HG03135 (cell line): ENCODE measurements around the gene SCGB1D4.
"Not testable (repeated sequence)": the region's sequence is repeated elsewhere in the genome, so short reads cannot be mapped to it uniquely, and the experiment has no call there.

Experiments used
- ATAC-seq: cut with Tn5 transposase; IDR thresholded peaks from one replicate; pipeline ENCODE4 v1.9.1; 2021; ENCODE audit warnings: mild to moderate bottlenecking, moderate library complexity; ENCODE audit not compliant: unreplicated experiment

Gene SCGB1D4

GRCh38 chr11:62298975-62299374 lies at the start of gene SCGB1D4:
SCGB1D4 (minus strand) TSS chr11:62299075; CDS start chr11:62299010, 65 bp downstream.
- no peak for ATAC-seq

GRCh38 chr11:62345861-62346260 lies 47.0 kb upstream of the SCGB1D4 start:
- no peak for ATAC-seq

GRCh38 chr11:62344210-62344609 lies 45.3 kb upstream of the SCGB1D4 start:
- ATAC-seq, result no peak

DNA sequence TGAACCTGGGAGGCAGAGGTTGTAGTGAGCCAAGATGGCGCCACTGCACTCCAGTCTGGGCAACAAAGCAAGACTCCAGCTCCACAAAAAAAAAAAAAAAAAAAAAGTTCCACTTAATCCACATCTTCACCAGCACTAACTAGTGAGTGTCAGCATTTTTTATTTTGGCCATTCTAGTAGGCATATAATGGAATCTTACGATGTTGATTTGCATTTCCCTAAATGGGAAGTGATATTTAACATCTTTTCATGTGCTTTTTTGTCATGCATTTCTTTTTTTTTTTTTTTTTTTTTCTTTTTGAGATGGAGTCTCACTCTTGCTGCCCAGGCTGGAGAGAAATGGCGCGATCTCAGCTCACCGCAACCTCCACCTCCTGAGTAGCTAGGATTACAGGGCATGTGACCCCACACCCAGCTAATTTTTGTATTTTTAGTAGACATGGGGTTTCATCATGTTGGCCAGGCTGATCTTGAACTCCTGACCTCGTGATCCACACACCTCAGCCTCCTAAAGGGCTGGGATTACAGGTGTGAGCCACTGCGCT lies 44.8 kb upstream of the SCGB1D4 start:
- not testable (repeated sequence) for ATAC-seq

GRCh38 chr11:62341588-62341987 lies 42.7 kb upstream of the SCGB1D4 start:
- ATAC-seq, result no peak

- ATAC-seq, result no peak
Measured at GRCh38 chr11:62340269-62340901, 41.5 kb upstream of the SCGB1D4 start.

- no peak for ATAC-seq
Measured at GRCh38 chr11:62338218-62338617, 39.3 kb upstream of the SCGB1D4 start.

GRCh38 chr11:62337303-62338181 lies 38.7 kb upstream of the SCGB1D4 start, which contains the start of gene ASRGL1:
ASRGL1 (plus strand) TSS chr11:62337448; CDS start chr11:62337978, 530 bp downstream.
- ATAC-seq, result peak; percentile 65

- ATAC-seq, result not testable (repeated sequence)
Measured at GRCh38 chr11:62336949-62337302, 38.1 kb upstream of the SCGB1D4 start.

GRCh38 chr11:62333768-62334167 lies 34.9 kb upstream of the SCGB1D4 start:
- no peak for ATAC-seq

GRCh38 chr11:62331264-62331663 lies 32.4 kb upstream of the SCGB1D4 start:
- ATAC-seq, result not testable (repeated sequence)

- ATAC-seq, result not testable (repeated sequence)
Measured at GRCh38 chr11:62327541-62327940, 28.7 kb upstream of the SCGB1D4 start.

- not testable (repeated sequence) for ATAC-seq
Measured at GRCh38 chr11:62326719-62327118, 27.8 kb upstream of the SCGB1D4 start.

DNA sequence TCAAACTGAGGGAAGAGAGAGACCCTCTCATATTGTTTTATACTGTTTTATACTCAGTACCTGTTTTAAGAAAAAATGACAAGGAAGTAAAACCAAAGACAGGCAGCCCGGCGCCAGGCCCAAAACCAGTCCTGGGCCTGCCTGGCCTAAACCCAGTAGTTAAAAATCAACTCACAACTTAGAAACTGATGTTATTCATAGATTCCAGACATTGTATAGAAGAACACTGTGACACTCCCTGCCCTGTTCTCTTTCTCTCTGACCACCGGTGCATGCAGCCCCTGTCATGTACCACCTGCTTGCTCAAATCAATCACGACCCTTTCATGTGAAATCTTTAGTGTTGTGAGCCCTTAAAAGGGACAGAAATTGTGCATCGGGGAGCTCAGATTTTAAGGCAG lies 26.9 kb upstream of the SCGB1D4 start:
- ATAC-seq, result not testable (repeated sequence)

GRCh38 chr11:62324731-62325556 lies 26.1 kb upstream of the SCGB1D4 start:
- no peak for ATAC-seq

- no peak for ATAC-seq
Measured at GRCh38 chr11:62322524-62322923, 23.6 kb upstream of the SCGB1D4 start.

GRCh38 chr11:62315431-62315830 lies 16.6 kb upstream of the SCGB1D4 start:
- no peak for ATAC-seq

- no peak for ATAC-seq
Measured at GRCh38 chr11:62309991-62310390, 11.1 kb upstream of the SCGB1D4 start.

DNA sequence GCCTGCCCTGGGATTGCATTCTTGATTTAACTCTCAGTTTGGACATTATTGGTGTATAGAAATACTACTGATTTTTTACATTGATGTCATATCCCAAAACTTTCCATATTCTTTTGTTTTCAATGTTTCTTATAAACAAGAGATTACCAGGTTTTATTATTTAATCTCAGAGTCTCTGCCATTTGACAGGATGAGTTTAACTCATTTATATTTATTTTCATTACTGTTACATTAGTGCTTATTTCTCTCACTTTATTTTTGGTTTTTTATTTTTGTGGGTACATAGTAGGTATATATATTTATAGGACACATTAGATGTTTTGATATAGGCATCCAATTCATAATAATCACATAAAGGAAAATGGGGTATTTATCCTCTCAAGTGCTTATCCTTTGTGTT lies 9.1 kb upstream of the SCGB1D4 start:
- no peak for ATAC-seq

DNA sequence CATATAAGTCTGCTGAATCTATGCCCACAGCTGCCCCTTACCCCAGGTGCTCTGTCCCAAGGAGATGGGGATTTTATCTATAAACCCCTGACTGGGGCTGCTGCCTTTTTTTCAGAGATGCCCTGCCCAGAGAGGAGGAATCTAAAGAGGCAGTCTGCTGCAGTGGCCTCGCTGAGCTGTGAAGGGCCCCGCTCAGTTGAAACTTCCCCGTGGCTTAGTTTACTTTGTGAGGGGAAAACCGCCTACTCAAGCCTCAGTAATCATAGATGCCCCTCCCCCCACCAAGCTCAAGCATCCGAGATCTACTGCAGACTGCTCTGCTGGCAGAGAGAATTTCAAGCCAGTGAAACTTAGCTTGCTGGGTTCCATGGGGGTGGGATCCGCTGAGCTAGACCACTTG lies 7.4 kb upstream of the SCGB1D4 start:
- ATAC-seq, result no peak

- no peak for ATAC-seq
Measured at GRCh38 chr11:62295504-62295903, 3.4 kb downstream of the SCGB1D4 start.
